Bronchial epithelial cell (primary cell): ENCODE data around the gene SLC26A11. TPM values are rescaled to one million over a fixed set of nuclear protein-coding genes. Genes with fewer than 3 reads are reported as not detected.

Experiments used
- DNase-seq: peaks from one replicate; pipeline ENCODE4 v3.0.0-alpha.2; 2010; ENCODE audit warnings: low read depth
- FAIRE-seq: peaks from 2 replicates; lab custom pipeline; 2011; peaks lifted over from hg19 to GRCh38; lab: Jason Lieb, UNC
- H3K27me3 ChIP-seq: 2 replicates; pipeline ENCODE4 v1.5.1; 2011; ENCODE audit warnings: low read length; ENCODE audit not compliant: control insufficient read depth, insufficient read depth
- H3K36me3 ChIP-seq: 2 replicates; pipeline ENCODE4 v1.5.1; 2011; ENCODE audit warnings: low read length; ENCODE audit not compliant: control insufficient read depth, insufficient read depth
- H3K4me3 ChIP-seq: 2 replicates; pipeline ENCODE4 v1.5.1; 2011; ENCODE audit warnings: mild to moderate bottlenecking, low read depth, low read length, control low read depth
- CTCF ChIP-seq: IDR thresholded peaks from 2 replicates; pipeline ENCODE4 v1.5.1; 2011; ENCODE audit warnings: mild to moderate bottlenecking, moderate library complexity, low read length, control low read depth, inconsistent platforms; ENCODE audit not compliant: insufficient read depth, severe bottlenecking
- total RNA-seq: library from RNA; depleted of rRNA; stranded (reverse); fragments of >200 nt; gene quantifications from 2 replicates; pipeline ENCODE4 v1.2.1, GENCODE V29; 2014

The SLC26A11 gene
- total RNA-seq, 1 donor from 2014 or later = 1.3 TPM

GRCh38 chr17:80212109-80212508, 8.1 kb upstream of the SLC26A11 start:
- Histone ChIP-seq H3K36me3 (peaks cover 4% of the 10 kb centered on the region), H3K4me3 (no peak overlapping the region), H3K27me3 (no peaks in the 10 kb centered on the region)
- no peak for DNase-seq
- no peak for TF ChIP-seq CTCF
- no peak for FAIRE-seq

GRCh38 chr17:80212511-80212910, 7.7 kb upstream of the SLC26A11 start:
- H3K36me3 ChIP-seq = peaks cover 4% of the 10 kb centered on the region
- FAIRE-seq = no peak

GRCh38 chr17:80212962-80213642, 7.1 kb upstream of the SLC26A11 start:
- TF ChIP-seq CTCF = no peak
- H3K4me3 ChIP-seq = no peak overlapping the region
- H3K27me3 ChIP-seq = no peaks in the 10 kb centered on the region
- H3K36me3 ChIP-seq = peaks cover 4% of the 10 kb centered on the region
- no peak for DNase-seq
- no peak for FAIRE-seq

More at GRCh38 chr17:80212511-80212910, 7.7 kb upstream of the SLC26A11 start:
- Histone ChIP-seq H3K4me3 (no peak overlapping the region), H3K27me3 (no peaks in the 10 kb centered on the region)
- no peak for DNase-seq
- TF ChIP-seq CTCF = no peak

GRCh38 chr17:80213643-80213975, 6.6 kb upstream of the SLC26A11 start:
- TF ChIP-seq CTCF = no peak
- no peak for FAIRE-seq
- no peak for DNase-seq
- Histone ChIP-seq H3K4me3 (no peak overlapping the region), H3K36me3 (peaks cover 4% of the 10 kb centered on the region), H3K27me3 (no peaks in the 10 kb centered on the region)

GRCh38 chr17:80214012-80214877, 6.0 kb upstream of the SLC26A11 start:
- H3K27me3 ChIP-seq = no peaks in the 10 kb centered on the region
- no peak for FAIRE-seq
- TF ChIP-seq CTCF = no peak
- no peak for DNase-seq
- H3K4me3 ChIP-seq = no peak overlapping the region
- H3K36me3 ChIP-seq = peaks cover 4% of the 10 kb centered on the region

GRCh38 chr17:80214878-80215210, 5.4 kb upstream of the SLC26A11 start:
- TF ChIP-seq CTCF = no peak
- Histone ChIP-seq H3K27me3 (no peaks in the 10 kb centered on the region), H3K36me3 (peaks cover 4% of the 10 kb centered on the region), H3K4me3 (no peak overlapping the region)
- DNase-seq (no peak), FAIRE-seq (no peak)
